ENCODE data around the gene DGKA. TPM values are rescaled to one million over a fixed set of nuclear protein-coding genes. Genes with fewer than 3 reads are reported as not detected.

Gene DGKA
- total RNA-seq, 1 donor from 2014 or later = 108 TPM

DNA sequence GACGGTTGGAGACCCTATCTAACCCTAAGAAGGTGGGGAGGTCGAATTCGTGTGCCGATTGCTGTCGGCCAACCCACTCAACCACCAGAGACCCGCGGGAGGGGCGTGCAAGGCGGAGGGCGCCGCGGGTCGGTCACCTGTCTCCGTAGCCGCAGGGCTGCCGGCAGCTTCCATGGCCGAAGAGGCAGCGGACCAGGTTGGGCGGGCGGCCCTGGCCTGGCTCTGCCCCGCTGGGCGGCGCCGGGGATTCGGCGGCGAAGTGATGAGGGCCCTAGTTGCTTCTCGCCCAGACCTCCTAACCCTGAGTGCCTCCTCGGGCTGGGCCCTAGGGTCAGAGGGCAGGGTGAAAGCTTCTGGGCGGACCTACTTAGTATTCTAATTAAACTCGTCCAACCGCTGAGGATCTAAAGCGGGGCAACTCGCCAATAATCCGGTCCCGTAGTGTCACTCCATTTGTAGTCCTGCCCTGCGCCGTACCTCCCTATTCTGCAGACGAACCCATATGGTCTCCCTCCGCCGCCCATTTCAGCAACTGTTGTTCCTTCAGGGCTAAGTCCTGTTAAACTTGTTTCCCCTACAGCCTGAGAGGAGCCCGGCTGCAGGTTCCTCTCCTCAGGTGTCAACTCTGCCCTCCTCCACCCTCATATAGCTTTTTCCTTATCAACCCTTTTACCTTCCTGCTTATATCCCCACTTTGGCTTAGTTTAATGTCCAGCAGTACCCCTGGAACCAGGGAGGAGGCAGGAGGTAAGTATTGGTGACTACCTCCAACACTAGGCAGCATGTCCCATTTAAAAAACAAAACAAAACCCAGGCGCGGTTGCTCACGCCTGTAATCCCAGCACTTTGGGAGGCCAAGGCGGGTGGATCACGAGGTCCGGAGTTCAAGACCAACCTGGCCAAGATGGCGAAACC, 3.1 kb upstream of the DGKA start, which contains the start of gene PYM1:
Gene PYM1 (minus strand): TSS at position 307 of the 915 bp plus-strand sequence. CDS start 133 bp downstream, at position 174.
- H3K4me2 ChIP-seq (ENCODE audit: low read length) = peak within 1 kb of the TSS; percentile 98
- no peaks in the 10 kb centered on the region for H3K9me3 Mint-ChIP-seq (ENCODE audit: unreplicated experiment)
- no peak for TF ChIP-seq CTCF (IDR thresholded peaks at IDR 0.05; ENCODE audit: insufficient read depth, low read depth, low read length)
- TF ChIP-seq EZH2 (IDR thresholded peaks at IDR 0.05; ENCODE audit: insufficient read depth, low read length) = no peak
- peak; percentile 48 for DNase-seq (ENCODE audit: low read depth)
- H3K27ac ChIP-seq (ENCODE audit: low read depth, low read length) = peak within 1 kb of the TSS; percentile 88
- peak within 1 kb of the TSS; percentile 92 for H3K4me3 ChIP-seq (ENCODE audit: insufficient read depth, low read depth, low read length)
- H3K4me1 ChIP-seq (ENCODE audit: insufficient read depth, low read length) = peaks cover 30% of the 10 kb centered on the region
- H3K4me1 Mint-ChIP-seq (ENCODE audit: low read depth, unreplicated experiment) = peaks cover 39% of the 10 kb centered on the region
- no peaks in the 10 kb centered on the region for H4K20me1 ChIP-seq (ENCODE audit: insufficient read depth, low read length)
- no peak for FAIRE-seq
- peak within 1 kb of the TSS; percentile 94 for H3K9ac ChIP-seq (ENCODE audit: low read length)
- H3K4me3 Mint-ChIP-seq (ENCODE audit: unreplicated experiment) = peak within 1 kb of the TSS; percentile 99
- no peaks in the 10 kb centered on the region for H3K36me3 Mint-ChIP-seq (ENCODE audit: low read depth, unreplicated experiment)
- peaks cover 50% of the 10 kb centered on the region for H3K79me2 ChIP-seq (ENCODE audit: insufficient read depth, low read length)
- H3K36me3 ChIP-seq (ENCODE audit: insufficient read depth, low read length) = no peaks in the 10 kb centered on the region
- peak within 1 kb of the TSS; percentile 96 for H3K27ac Mint-ChIP-seq (ENCODE audit: unreplicated experiment)
- no peaks in the 10 kb centered on the region for H3K27me3 Mint-ChIP-seq (ENCODE audit: low read depth, unreplicated experiment)
- H2AFZ ChIP-seq (ENCODE audit: low read depth, low read length) = peak within 1 kb of the TSS; percentile 78
- H3K27me3 ChIP-seq (ENCODE audit: insufficient read depth, low read length) = no peaks in the 10 kb centered on the region
- no peaks in the 10 kb centered on the region for H3K9me3 ChIP-seq (ENCODE audit: insufficient read depth, low read depth, low read length)

GRCh38 chr12:55929306-55929791, 1.6 kb upstream of the DGKA start:
- Histone ChIP-seq H3K36me3 (ENCODE audit: insufficient read depth, low read length) (no peaks in the 10 kb centered on the region), H3K4me2 (ENCODE audit: low read length) (no peak overlapping the region), H2AFZ (ENCODE audit: low read depth, low read length) (no peak overlapping the region), H3K27ac (ENCODE audit: low read depth, low read length) (no peak overlapping the region), H3K79me2 (ENCODE audit: insufficient read depth, low read length) (peaks cover 38% of the 10 kb centered on the region), H4K20me1 (ENCODE audit: insufficient read depth, low read length) (no peaks in the 10 kb centered on the region), H3K4me1 (ENCODE audit: insufficient read depth, low read length) (peaks cover 37% of the 10 kb centered on the region), H3K27me3 (ENCODE audit: insufficient read depth, low read length) (no peaks in the 10 kb centered on the region), H3K9me3 (ENCODE audit: insufficient read depth, low read depth, low read length) (no peaks in the 10 kb centered on the region), H3K4me3 (ENCODE audit: insufficient read depth, low read depth, low read length) (no peak overlapping the region), H3K9ac (ENCODE audit: low read length) (no peak overlapping the region)
- Mint-ChIP-seq H3K9me3 (ENCODE audit: unreplicated experiment) (no peaks in the 10 kb centered on the region), H3K36me3 (ENCODE audit: low read depth, unreplicated experiment) (no peaks in the 10 kb centered on the region), H3K27ac (ENCODE audit: unreplicated experiment) (no peak overlapping the region), H3K27me3 (ENCODE audit: low read depth, unreplicated experiment) (no peaks in the 10 kb centered on the region), H3K4me1 (ENCODE audit: low read depth, unreplicated experiment) (peaks cover 44% of the 10 kb centered on the region), H3K4me3 (ENCODE audit: unreplicated experiment) (peak overlapping the region; percentile 31)
- FAIRE-seq (no peak), DNase-seq (ENCODE audit: low read depth) (no peak)
- no peak for TF ChIP-seq EZH2 (IDR thresholded peaks at IDR 0.05; ENCODE audit: insufficient read depth, low read length)
- no peak for TF ChIP-seq CTCF (IDR thresholded peaks at IDR 0.05; ENCODE audit: insufficient read depth, low read depth, low read length)
